ENCODE data around the gene RBMS3.

RBMS3 gene

GRCh38 chr3:29279286-29279685, 1.6 kb upstream of the RBMS3 start:
- DNase-seq, result no peak

- DNase-seq, result no peak
Measured at GRCh38 chr3:29279806-29280205, 1.1 kb upstream of the RBMS3 start.

- DNase-seq, result no peak
Measured at GRCh38 chr3:29281094-29281343, 148 bp downstream of the RBMS3 start.

GRCh38 chr3:29281344-29282241, 722 bp downstream of the RBMS3 start:
- DNase-seq, result no peak

GRCh38 chr3:29282427-29283230, 1.8 kb downstream of the RBMS3 start:
- no peak for DNase-seq

- DNase-seq, result no peak
Measured at GRCh38 chr3:29283231-29284119, 2.6 kb downstream of the RBMS3 start.

GRCh38 chr3:29284497-29284896, 3.6 kb downstream of the RBMS3 start:
- DNase-seq, result no peak

- DNase-seq, result no peak
Measured at GRCh38 chr3:29285471-29286071, 4.7 kb downstream of the RBMS3 start.

GRCh38 chr3:29286478-29287240, 5.8 kb downstream of the RBMS3 start:
- no peak for DNase-seq

- DNase-seq, result no peak
Measured at GRCh38 chr3:29290596-29290995, 9.7 kb downstream of the RBMS3 start.

GRCh38 chr3:29291260-29291981, 10.6 kb downstream of the RBMS3 start:
- DNase-seq, result no peak

GRCh38 chr3:29291982-29292363, 11.1 kb downstream of the RBMS3 start:
- no peak for DNase-seq

GRCh38 chr3:29293421-29293820, 12.6 kb downstream of the RBMS3 start:
- DNase-seq, result no peak

GRCh38 chr3:29297998-29298397, 17.1 kb downstream of the RBMS3 start:
- DNase-seq, result no peak

- DNase-seq, result no peak
Measured at GRCh38 chr3:29301332-29302019, 20.6 kb downstream of the RBMS3 start.

GRCh38 chr3:29302619-29303018, 21.7 kb downstream of the RBMS3 start:
- no peak for DNase-seq

- no peak for DNase-seq
Measured at GRCh38 chr3:29307295-29307694, 26.4 kb downstream of the RBMS3 start.

GRCh38 chr3:29310865-29311264, 30.0 kb downstream of the RBMS3 start:
- no peak for DNase-seq

- DNase-seq, result no peak
Measured at GRCh38 chr3:29311795-29312194, 30.9 kb downstream of the RBMS3 start.

- no peak for DNase-seq
Measured at GRCh38 chr3:29312395-29312794, 31.5 kb downstream of the RBMS3 start.

- no peak for DNase-seq
Measured at GRCh38 chr3:29312960-29313452, 32.1 kb downstream of the RBMS3 start.
